Loucy (cell line): ENCODE results near the gene ANKRD40.

ENCODE experiments used
- CTCF ChIP-seq: fragments of 200-600 bp; sonication (generic); conservative IDR thresholded peaks from 2 replicates; pipeline ENCODE4 v1.5.1; 2014; ENCODE audit warnings: mild to moderate bottlenecking, antibody characterized with exemption, low read length
- EZH2phosphoT487 ChIP-seq: fragments of 200-600 bp; IDR thresholded peaks from 2 replicates; pipeline ENCODE4 v1.6.1; 2018; ENCODE audit warnings: antibody characterized with exemption, mild to moderate bottlenecking, moderate library complexity, borderline replicate concordance

- no peak for TF ChIP-seq CTCF
- no peak for TF ChIP-seq EZH2phosphoT487
Observed at GRCh38 chr17:50651661-50652060, 56.1 kb downstream of the ANKRD40 start.
